K562 (cell line): Measurements from ENCODE around the gene PNPLA1.

Source experiments
- ELF4 ChIP-seq: fragments of 450-650 bp; formaldehyde crosslinking; IDR thresholded peaks from 2 replicates; pipeline ENCODE4 v1.4.0; 2022; ENCODE audit warnings: missing genetic modification characterization
- EZH2 ChIP-seq: IDR thresholded peaks from 2 replicates; pipeline ENCODE4 v1.6.1; 2012; ENCODE audit warnings: low read depth, mild to moderate bottlenecking, inconsistent platforms, low read length, borderline replicate concordance
- FOXM1 ChIP-seq, 2 experiments: fragments of 450-650 bp in 1 of 2; sonication (generic) in 1 of 2; formaldehyde crosslinking in 1 of 2; IDR thresholded peaks; 2 replicates each; pipeline versions ENCODE4 v1.6.1 to v1.9.0; 2017 to 2022; ENCODE audit warnings: low read depth in 2 of 2, mild to moderate bottlenecking in 2 of 2, missing genetic modification reagents in 1 of 2, moderate library complexity in 1 of 2
- NFRKB ChIP-seq: fragments of 450-650 bp; IDR thresholded peaks from 2 replicates; pipeline ENCODE4 v1.6.1; 2016; ENCODE audit warnings: low read depth
- POLR2A ChIP-seq: fragments of 450-650 bp; conservative IDR thresholded peaks from 2 replicates; pipeline ENCODE4 v1.6.1; 2016
- RBFOX2 ChIP-seq: fragments of 200-400 bp; formaldehyde crosslinking; IDR thresholded peaks from 2 replicates; pipeline ENCODE4 v1.6.1; 2017; ENCODE audit warnings: low read depth, mild to moderate bottlenecking, low read length, moderate library complexity
- RNF2 ChIP-seq: sonication (generic); IDR thresholded peaks from 2 replicates; pipeline ENCODE4 v1.6.1; 2016
- TCF7L2 ChIP-seq: fragments of 150-350 bp; IDR thresholded peaks from 2 replicates; pipeline ENCODE4 v1.6.1; 2016; ENCODE audit warnings: low read depth, mild to moderate bottlenecking, low read length, moderate library complexity
- ZNF175 ChIP-seq: fragments of 200-800 bp; sonication (Bioruptor generic); IDR thresholded peaks from 2 replicates; pipeline ENCODE4 v1.6.1; 2016; ENCODE audit warnings: low read depth, mild to moderate bottlenecking, missing genetic modification characterization, missing compliant biosample characterization
- ZNF445 ChIP-seq: fragments of 250-450 bp; sonication (Bioruptor Pico); IDR thresholded peaks from 2 replicates; pipeline ENCODE4 v1.4.0; 2020; ENCODE audit warnings: low read depth, mild to moderate bottlenecking, moderate library complexity

GRCh38 chr6:36273802-36274514 lies 4.1 kb downstream of the PNPLA1 start:
- TF ChIP-seq FOXM1 (IDR thresholded peaks at IDR 0.05; ENCODE audit: low read depth), result no peak
- TF ChIP-seq FOXM1 (CRISPR knock-in tag; IDR thresholded peaks at IDR 0.05; ENCODE audit: low read depth), result no peak
- TF ChIP-seq EZH2, result no peak
- no peak for TF ChIP-seq NFRKB
- no peak for TF ChIP-seq ELF4 (CRISPR knock-in tag)
- TF ChIP-seq TCF7L2, result no peak
- TF ChIP-seq POLR2A, result no peak
- TF ChIP-seq RBFOX2, result no peak
- TF ChIP-seq RNF2, result no peak
- no peak for TF ChIP-seq ZNF175 (CRISPR knock-in tag)
- no peak for TF ChIP-seq ZNF445
